Endodermal cell (in vitro differentiated cells): ENCODE results near the gene HID1. TPM values are rescaled to one million over a fixed set of nuclear protein-coding genes. Genes with fewer than 3 reads are reported as not detected.

Experiments
- DNase-seq: peaks from one replicate; pipeline ENCODE4 v3.0.0-alpha.2; 2017
- H3K27ac ChIP-seq: 2 replicates; pipeline ENCODE4 v1.5.1; 2013; ENCODE audit warnings: mild to moderate bottlenecking, low read depth, low read length, moderate library complexity
- H3K27me3 ChIP-seq: 2 replicates; pipeline ENCODE4 v1.6.1; 2013; ENCODE audit warnings: mild to moderate bottlenecking, low read length, moderate library complexity; ENCODE audit not compliant: insufficient read depth, control insufficient read depth, poor library complexity, severe bottlenecking
- H3K36me3 ChIP-seq: 2 replicates; pipeline ENCODE4 v1.7.0; 2013; ENCODE audit warnings: mild to moderate bottlenecking, low read length, moderate library complexity; ENCODE audit not compliant: control insufficient read depth, insufficient read depth
- H3K4me1 ChIP-seq: one replicate; pipeline ENCODE4 v1.7.0; 2013; ENCODE audit warnings: low read length; ENCODE audit not compliant: control insufficient read depth, insufficient read depth
- H3K4me3 ChIP-seq: 2 replicates; pipeline ENCODE4 v1.5.1; 2013; ENCODE audit warnings: mild to moderate bottlenecking, low read length, moderate library complexity
- H3K9ac ChIP-seq: 2 replicates; pipeline ENCODE4 v1.6.1; 2013; ENCODE audit warnings: mild to moderate bottlenecking, low read length, moderate library complexity; ENCODE audit not compliant: poor library complexity, severe bottlenecking; ENCODE audit errors: extremely low read depth
- H3K9me3 ChIP-seq: 2 replicates; pipeline ENCODE4 v1.6.1; 2013; ENCODE audit warnings: mild to moderate bottlenecking, low read length, moderate library complexity; ENCODE audit not compliant: control insufficient read depth
- H3K27ac Mint-ChIP-seq: 2 replicates; pipeline ENCODE4 v1.8.0; 2020; ENCODE audit warnings: mixed read lengths
- H3K27me3 Mint-ChIP-seq: 2 replicates; pipeline ENCODE4 v1.8.0; 2021; ENCODE audit warnings: mild to moderate bottlenecking, mixed read lengths; ENCODE audit not compliant: insufficient read depth
- H3K36me3 Mint-ChIP-seq: 2 replicates; pipeline ENCODE4 v1.8.0; 2020; ENCODE audit warnings: low read depth, mixed read lengths
- H3K4me1 Mint-ChIP-seq: 2 replicates; pipeline ENCODE4 v1.8.0; 2020; ENCODE audit warnings: mixed read lengths
- H3K4me3 Mint-ChIP-seq: 2 replicates; pipeline ENCODE4 v1.8.0; 2020; ENCODE audit warnings: mild to moderate bottlenecking, moderate library complexity, mixed read lengths
- H3K9me3 Mint-ChIP-seq: 2 replicates; pipeline ENCODE4 v1.8.0; 2020; ENCODE audit warnings: mild to moderate bottlenecking, mixed read lengths
- CTCF ChIP-seq: fragments of 200-600 bp; sonication (generic); conservative IDR thresholded peaks from 2 replicates; pipeline ENCODE4 v1.5.0; 2021; ENCODE audit warnings: antibody characterized with exemption, mild to moderate bottlenecking
- WGBS, 2 experiments: methylation state at CpG; one replicate each; pipeline versions ENCODE4 v1.1.5 to v1.1.7; 2013; ENCODE audit warnings: missing lambda C conversion rate in 2 of 2, mixed read lengths in 1 of 2; ENCODE audit not compliant: insufficient coverage in 1 of 2, insufficient read length in 1 of 2; 5-methylcytosine and 5-hydroxymethylcytosine counted together
- long read RNA-seq, 4 experiments: library from polyadenylated mRNA in 2 of 4; library from RNA in 1 of 4; library from capped mRNA in 1 of 4; stranded (forward) in 3 of 4; unstranded in 1 of 4; transcript quantifications; one replicate each; pipeline ENCODE4 v2.0.0, GENCODE V29; 2020 to 2021; ENCODE audit warnings: inconsistent platforms in 1 of 4
- polyA plus RNA-seq, 2 experiments: library from polyadenylated mRNA; stranded (reverse); fragments of 50-300 nt; gene quantifications; one replicate each; pipeline ENCODE4 v1.2.3, GENCODE V29; 2013
- total RNA-seq, 2 donors: library from RNA; stranded (reverse); fragmentation: NEBNext Ultra II Directional in 1 of 2; extraction: Animal tissue kit (Norgen Biotek cat#: 25700) in 1 of 2; gene quantifications; 2 replicates in 1 of 2; 3 replicates in 1 of 2; pipeline ENCODE4 v1.2.1, GENCODE V29; 2021

HID1 gene
- total RNA-seq = 10 to 100 TPM in 1 of 2 donors, 1 to 10 TPM in 1; 7.6 to 11.4 TPM
- polyA plus RNA-seq (2013, experiment 1 of 2) = 9.4 TPM
- 7.9 TPM for polyA plus RNA-seq (2013, experiment 2 of 2)
- long read RNA-seq, experiment 1, partial matches to known transcripts = 1 of 4 reads
- long read RNA-seq, experiment 1, other reads (novel, unspliced or antisense) = 2 of 4 reads
- long read RNA-seq, experiment 2, transcript HID1-202 (19 exons, 3,271 nt) = major isoform, 12 of 26 reads
- long read RNA-seq, experiment 2, partial matches to known transcripts = 7 of 26 reads
- long read RNA-seq, experiment 2, other reads (novel, unspliced or antisense) = 7 of 26 reads
- long read RNA-seq, experiment 3, transcript HID1-202 (19 exons, 3,271 nt) = major isoform, 16 of 29 reads
- long read RNA-seq, experiment 3, partial matches to known transcripts = 6 of 29 reads
- long read RNA-seq, experiment 3, other reads (novel, unspliced or antisense) = 7 of 29 reads
- long read RNA-seq, experiment 4, partial matches to known transcripts = 2 of 3 reads
- long read RNA-seq, experiment 4, other reads (novel, unspliced or antisense) = 1 of 3 reads

GRCh38 chr17:74972107-74972972 lies at the start of gene HID1:
Gene HID1 (minus strand): TSS chr17:74972759. CDS start chr17:74972656, 103 bp downstream.
- Histone ChIP-seq H3K27ac (peak within 1 kb of the TSS; percentile 38), H3K27me3 (peaks cover 55% of the 10 kb centered on the region), H3K36me3 (no peaks in the 10 kb centered on the region), H3K9me3 (no peaks in the 10 kb centered on the region), H3K4me1 (no peaks in the 10 kb centered on the region), H3K4me3 (peak within 1 kb of the TSS; percentile 71), H3K9ac (no peak within 1 kb of the TSS)
- H3K4me1 Mint-ChIP-seq = no peaks in the 10 kb centered on the region
- H3K4me3 Mint-ChIP-seq = peak within 1 kb of the TSS; percentile 51
- peaks cover 60% of the 10 kb centered on the region for H3K27me3 Mint-ChIP-seq
- peak; percentile 98 for DNase-seq
- no peak within 1 kb of the TSS for H3K27ac Mint-ChIP-seq
- H3K9me3 Mint-ChIP-seq = no peaks in the 10 kb centered on the region
- 1 to 2% methylated on average over 33 to 93 of the region's 95 CpGs for WGBS, 2 experiments
- no peaks in the 10 kb centered on the region for H3K36me3 Mint-ChIP-seq
- TF ChIP-seq CTCF = no peak

DNA sequence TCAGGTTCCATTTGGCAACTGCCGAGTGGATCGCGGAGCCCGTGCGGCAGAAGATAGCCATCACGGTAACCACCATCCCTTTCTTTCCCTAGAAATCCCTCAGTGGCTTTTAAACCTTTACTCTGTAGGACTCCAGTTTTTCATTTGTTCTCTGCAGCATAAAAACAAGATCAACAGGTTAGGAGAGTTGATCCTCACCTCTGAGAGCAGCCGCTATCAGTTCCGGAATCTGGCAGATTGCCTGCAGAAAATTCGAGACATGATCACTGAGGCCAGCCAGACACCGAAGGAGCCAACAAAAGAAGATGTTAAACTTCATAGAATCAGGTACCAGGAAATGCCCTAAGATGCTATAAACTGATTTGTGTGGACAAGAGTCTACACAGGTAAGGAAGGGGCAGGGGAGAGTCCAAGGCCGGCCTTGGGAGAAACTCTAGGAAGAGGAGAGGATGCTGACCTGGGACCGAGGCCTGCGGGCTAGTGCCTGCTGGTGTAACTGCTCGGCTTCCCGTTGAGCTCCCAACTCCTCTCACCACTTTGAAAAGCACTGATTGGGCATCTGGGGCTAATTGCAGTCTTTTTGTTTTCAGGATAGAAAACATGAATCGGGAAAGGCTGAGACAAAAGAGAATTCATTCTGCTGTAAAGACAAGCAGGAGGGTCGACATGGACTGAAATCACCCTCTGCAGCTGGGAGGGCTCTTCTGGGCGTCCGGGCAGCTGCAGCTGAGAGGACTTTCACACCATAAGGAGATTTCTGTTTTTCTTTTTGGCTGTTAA lies 48.0 kb upstream of the HID1 start:
- 94 to 97% methylated on average over 13 to 19 of the region's 19 CpGs for WGBS, 2 experiments

More for the DNA sequence above, 48.0 kb upstream of the HID1 start:
- no peak overlapping the region for H3K27ac Mint-ChIP-seq
- no peak for TF ChIP-seq CTCF
- H3K4me1 Mint-ChIP-seq = no peaks in the 10 kb centered on the region
- peaks cover 11% of the 10 kb centered on the region for H3K9me3 Mint-ChIP-seq
- H3K27me3 Mint-ChIP-seq = no peaks in the 10 kb centered on the region
- Histone ChIP-seq H3K36me3 (peaks cover 48% of the 10 kb centered on the region), H3K4me1 (no peaks in the 10 kb centered on the region), H3K9me3 (no peaks in the 10 kb centered on the region), H3K9ac (no peak overlapping the region), H3K27ac (no peak overlapping the region), H3K27me3 (no peaks in the 10 kb centered on the region), H3K4me3 (no peak overlapping the region)
- no peak overlapping the region for H3K4me3 Mint-ChIP-seq
- DNase-seq = no peak
- H3K36me3 Mint-ChIP-seq = peaks cover 64% of the 10 kb centered on the region
